Mesenteric fat pad (tissue), 1 donor: ENCODE results near the gene GREB1L. TPM values are rescaled to one million over a fixed set of nuclear protein-coding genes. Genes with fewer than 3 reads are reported as not detected.

Experiments used
- DNase-seq: peaks from one replicate; pipeline ENCODE4 v3.0.0-alpha.2; 2020; ENCODE audit warnings: low spot score
- total RNA-seq: library from RNA; stranded (reverse); fragmentation: NEBNext Ultra II Directional; extraction: Animal tissue kit (Norgen Biotek cat#: 25700); gene quantifications from one replicate; pipeline ENCODE4 v1.2.1, GENCODE V29; 2021
- donor health status: DM: yes; HTN: yes; CAD: no.

GREB1L gene
- total RNA-seq, 1 donor from 2014 or later, result 8.6 TPM

DNA sequence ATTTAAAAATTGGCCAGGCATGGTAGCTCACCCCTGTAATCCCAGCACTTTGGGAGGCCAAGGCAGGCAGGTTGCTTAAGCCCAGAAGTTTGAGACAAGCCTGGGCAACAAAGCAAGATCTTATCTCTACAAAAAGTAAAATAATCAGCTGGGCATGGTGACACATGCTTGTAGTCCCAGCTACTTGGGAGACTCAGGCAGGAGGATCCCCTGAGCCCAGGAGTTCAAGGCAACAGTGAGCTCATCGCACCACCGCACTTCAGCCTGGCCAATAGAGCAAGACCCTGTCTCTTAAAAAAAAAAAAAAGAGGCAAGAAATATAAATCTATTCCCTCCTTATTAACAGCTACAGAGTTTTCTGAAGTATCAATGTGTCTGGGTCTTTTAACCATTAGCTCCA is 306.6 kb downstream of the GREB1L start:
- no peak for DNase-seq

GRCh38 chr18:21550510-21550970 is 308.5 kb downstream of the GREB1L start:
- DNase-seq, result no peak

GRCh38 chr18:21557607-21558253 is 315.7 kb downstream of the GREB1L start:
- no peak for DNase-seq

DNA sequence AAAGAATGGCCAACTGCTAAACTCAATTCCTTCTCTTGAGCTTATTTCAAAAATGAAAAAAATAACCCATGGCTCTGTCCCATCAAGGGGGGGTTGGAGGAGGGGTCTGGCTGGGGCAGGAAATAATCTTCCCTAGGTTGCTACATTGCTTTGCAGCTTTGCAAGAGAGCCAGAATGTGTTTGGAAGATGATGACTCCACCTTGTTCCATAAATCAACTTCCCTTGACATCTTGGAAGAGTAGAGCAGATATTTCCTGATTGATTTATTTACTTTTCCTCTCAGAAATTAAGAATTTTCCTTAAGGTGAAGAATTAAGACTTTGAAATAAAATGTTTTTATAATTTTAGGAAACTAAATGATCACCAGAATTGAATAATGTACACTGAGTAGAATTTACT is 317.2 kb downstream of the GREB1L start:
- DNase-seq, result no peak

DNA sequence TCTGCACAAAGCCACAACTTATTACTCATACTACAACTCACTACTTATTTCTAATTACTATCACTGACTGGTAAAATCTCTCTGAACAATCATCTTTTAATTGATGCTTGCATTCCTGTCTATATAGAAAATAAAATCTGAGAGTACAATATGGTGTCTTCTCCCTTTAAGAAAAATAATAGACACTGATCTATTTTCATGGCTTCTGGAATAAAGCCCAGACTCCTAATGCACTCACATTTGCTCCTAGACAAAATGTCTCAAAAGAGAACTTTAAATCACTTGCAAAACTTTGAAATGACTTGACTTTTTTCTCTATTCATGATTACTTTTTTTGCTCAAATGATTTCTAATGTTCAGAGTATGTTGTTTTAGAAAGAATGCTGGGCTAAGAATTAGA is 329.7 kb downstream of the GREB1L start:
- no peak for DNase-seq

Other genes starting within 250 kb of the GREB1L start
- gene ROCK1, start 130.4 kb upstream of the GREB1L start, total RNA-seq, result 61.8 TPM